ENCODE results near the gene REN.

Gene REN

GRCh38 chr1:204147406-204148383 lies 18.4 kb downstream of the REN start:
- Histone ChIP-seq H3K27ac (ENCODE audit: insufficient read depth, low read length, poor library complexity, severe bottlenecking) (no peak overlapping the region), H3K4me3 (ENCODE audit: insufficient read depth, low read depth, low read length, poor library complexity, severe bottlenecking) (no peak overlapping the region), H3K27me3 (replicated peaks; ENCODE audit: control insufficient read depth, insufficient read depth, low read length, poor library complexity, severe bottlenecking) (no peaks in the 10 kb centered on the region), H3K9me3 (ENCODE audit: control insufficient read depth, low read length) (no peaks in the 10 kb centered on the region), H3K4me1 (ENCODE audit: control insufficient read depth, insufficient read depth, low read length, poor library complexity, severe bottlenecking) (peaks cover 10% of the 10 kb centered on the region), H3K36me3 (ENCODE audit: control insufficient read depth, insufficient read depth, low read length) (no peaks in the 10 kb centered on the region)
- no peak for DNase-seq

GRCh38 chr1:204146965-204147364 lies 19.2 kb downstream of the REN start:
- H3K27me3 ChIP-seq (replicated peaks; ENCODE audit: control insufficient read depth, insufficient read depth, low read length, poor library complexity, severe bottlenecking), result no peaks in the 10 kb centered on the region
- DNase-seq, result no peak
- H3K27ac ChIP-seq (ENCODE audit: insufficient read depth, low read length, poor library complexity, severe bottlenecking), result no peak overlapping the region
- peaks cover 6% of the 10 kb centered on the region for H3K4me1 ChIP-seq (ENCODE audit: control insufficient read depth, insufficient read depth, low read length, poor library complexity, severe bottlenecking)
- H3K36me3 ChIP-seq (ENCODE audit: control insufficient read depth, insufficient read depth, low read length), result no peaks in the 10 kb centered on the region
- H3K9me3 ChIP-seq (ENCODE audit: control insufficient read depth, low read length), result no peaks in the 10 kb centered on the region
- no peak overlapping the region for H3K4me3 ChIP-seq (ENCODE audit: insufficient read depth, low read depth, low read length, poor library complexity, severe bottlenecking)

GRCh38 chr1:204146309-204146708 lies 19.8 kb downstream of the REN start:
- Histone ChIP-seq H3K4me1 (ENCODE audit: control insufficient read depth, insufficient read depth, low read length, poor library complexity, severe bottlenecking) (peaks cover 5% of the 10 kb centered on the region), H3K36me3 (ENCODE audit: control insufficient read depth, insufficient read depth, low read length) (no peaks in the 10 kb centered on the region), H3K4me3 (ENCODE audit: insufficient read depth, low read depth, low read length, poor library complexity, severe bottlenecking) (no peak overlapping the region), H3K9me3 (ENCODE audit: control insufficient read depth, low read length) (no peaks in the 10 kb centered on the region), H3K27ac (ENCODE audit: insufficient read depth, low read length, poor library complexity, severe bottlenecking) (no peak overlapping the region), H3K27me3 (replicated peaks; ENCODE audit: control insufficient read depth, insufficient read depth, low read length, poor library complexity, severe bottlenecking) (no peaks in the 10 kb centered on the region)
- DNase-seq, result no peak

- Histone ChIP-seq H3K4me1 (ENCODE audit: control insufficient read depth, insufficient read depth, low read length, poor library complexity, severe bottlenecking) (no peaks in the 10 kb centered on the region), H3K27ac (ENCODE audit: insufficient read depth, low read length, poor library complexity, severe bottlenecking) (no peak overlapping the region), H3K4me3 (ENCODE audit: insufficient read depth, low read depth, low read length, poor library complexity, severe bottlenecking) (no peak overlapping the region), H3K36me3 (ENCODE audit: control insufficient read depth, insufficient read depth, low read length) (no peaks in the 10 kb centered on the region), H3K9me3 (ENCODE audit: control insufficient read depth, low read length) (no peaks in the 10 kb centered on the region), H3K27me3 (replicated peaks; ENCODE audit: control insufficient read depth, insufficient read depth, low read length, poor library complexity, severe bottlenecking) (no peaks in the 10 kb centered on the region)
- DNase-seq, result no peak
These were observed 21.1 kb downstream of the REN start for GRCh38 chr1:204145033-204145504.

- no peaks in the 10 kb centered on the region for H3K27me3 ChIP-seq (replicated peaks; ENCODE audit: control insufficient read depth, insufficient read depth, low read length, poor library complexity, severe bottlenecking)
- H3K9me3 ChIP-seq (ENCODE audit: control insufficient read depth, low read length), result no peaks in the 10 kb centered on the region
These were observed 22.7 kb downstream of the REN start for GRCh38 chr1:204143276-204144041.

GRCh38 chr1:204142032-204142974 lies 23.8 kb downstream of the REN start:
- Histone ChIP-seq H3K9me3 (ENCODE audit: control insufficient read depth, low read length) (no peaks in the 10 kb centered on the region), H3K27me3 (replicated peaks; ENCODE audit: control insufficient read depth, insufficient read depth, low read length, poor library complexity, severe bottlenecking) (no peaks in the 10 kb centered on the region), H3K4me3 (ENCODE audit: insufficient read depth, low read depth, low read length, poor library complexity, severe bottlenecking) (no peak overlapping the region), H3K27ac (ENCODE audit: insufficient read depth, low read length, poor library complexity, severe bottlenecking) (no peak overlapping the region), H3K4me1 (ENCODE audit: control insufficient read depth, insufficient read depth, low read length, poor library complexity, severe bottlenecking) (no peaks in the 10 kb centered on the region), H3K36me3 (ENCODE audit: control insufficient read depth, insufficient read depth, low read length) (peaks cover 2% of the 10 kb centered on the region)
- no peak for DNase-seq

More at GRCh38 chr1:204143276-204144041, 22.7 kb downstream of the REN start:
- Histone ChIP-seq H3K27ac (ENCODE audit: insufficient read depth, low read length, poor library complexity, severe bottlenecking) (no peak overlapping the region), H3K4me1 (ENCODE audit: control insufficient read depth, insufficient read depth, low read length, poor library complexity, severe bottlenecking) (no peaks in the 10 kb centered on the region), H3K36me3 (ENCODE audit: control insufficient read depth, insufficient read depth, low read length) (no peaks in the 10 kb centered on the region), H3K4me3 (ENCODE audit: insufficient read depth, low read depth, low read length, poor library complexity, severe bottlenecking) (no peak overlapping the region)
- no peak for DNase-seq

GRCh38 chr1:204141131-204141530 lies 25.0 kb downstream of the REN start:
- no peaks in the 10 kb centered on the region for H3K4me1 ChIP-seq (ENCODE audit: control insufficient read depth, insufficient read depth, low read length, poor library complexity, severe bottlenecking)
- H3K36me3 ChIP-seq (ENCODE audit: control insufficient read depth, insufficient read depth, low read length), result peaks cover 6% of the 10 kb centered on the region
- H3K27me3 ChIP-seq (replicated peaks; ENCODE audit: control insufficient read depth, insufficient read depth, low read length, poor library complexity, severe bottlenecking), result no peaks in the 10 kb centered on the region
- no peak overlapping the region for H3K27ac ChIP-seq (ENCODE audit: insufficient read depth, low read length, poor library complexity, severe bottlenecking)
- H3K4me3 ChIP-seq (ENCODE audit: insufficient read depth, low read depth, low read length, poor library complexity, severe bottlenecking), result no peak overlapping the region
- no peak for DNase-seq
- H3K9me3 ChIP-seq (ENCODE audit: control insufficient read depth, low read length), result no peaks in the 10 kb centered on the region

- no peak overlapping the region for H3K27ac ChIP-seq (ENCODE audit: insufficient read depth, low read length, poor library complexity, severe bottlenecking)
- no peak overlapping the region for H3K4me3 ChIP-seq (ENCODE audit: insufficient read depth, low read depth, low read length, poor library complexity, severe bottlenecking)
- no peaks in the 10 kb centered on the region for H3K4me1 ChIP-seq (ENCODE audit: control insufficient read depth, insufficient read depth, low read length, poor library complexity, severe bottlenecking)
- H3K9me3 ChIP-seq (ENCODE audit: control insufficient read depth, low read length), result no peaks in the 10 kb centered on the region
- no peak for DNase-seq
- peaks cover 6% of the 10 kb centered on the region for H3K36me3 ChIP-seq (ENCODE audit: control insufficient read depth, insufficient read depth, low read length)
- H3K27me3 ChIP-seq (replicated peaks; ENCODE audit: control insufficient read depth, insufficient read depth, low read length, poor library complexity, severe bottlenecking), result no peaks in the 10 kb centered on the region
These were observed 26.2 kb downstream of the REN start for GRCh38 chr1:204139952-204140351.

- H3K27me3 ChIP-seq (replicated peaks; ENCODE audit: control insufficient read depth, insufficient read depth, low read length, poor library complexity, severe bottlenecking), result no peaks in the 10 kb centered on the region
- peaks cover 6% of the 10 kb centered on the region for H3K36me3 ChIP-seq (ENCODE audit: control insufficient read depth, insufficient read depth, low read length)
- H3K4me1 ChIP-seq (ENCODE audit: control insufficient read depth, insufficient read depth, low read length, poor library complexity, severe bottlenecking), result no peaks in the 10 kb centered on the region
- H3K9me3 ChIP-seq (ENCODE audit: control insufficient read depth, low read length), result no peaks in the 10 kb centered on the region
- no peak overlapping the region for H3K4me3 ChIP-seq (ENCODE audit: insufficient read depth, low read depth, low read length, poor library complexity, severe bottlenecking)
- no peak overlapping the region for H3K27ac ChIP-seq (ENCODE audit: insufficient read depth, low read length, poor library complexity, severe bottlenecking)
- DNase-seq, result no peak
These were observed 27.0 kb downstream of the REN start for GRCh38 chr1:204139088-204139487.

Measured in effector memory CD4-positive, alpha-beta T cell (primary cell).